KOPT-K1 (cell line): ENCODE results near the gene ADH1A.
"Not testable (repeated sequence)": the region's sequence is repeated elsewhere in the genome, so short reads cannot be mapped to it uniquely, and the experiment has no call there.

Experiments
- H3K27ac ChIP-seq: fragments of 200-600 bp; sonication (generic); 2 replicates; pipeline ENCODE4 v1.5.1; 2016; ENCODE audit warnings: antibody characterized with exemption, mild to moderate bottlenecking, low read depth, low read length; ENCODE audit not compliant: poor library complexity, severe bottlenecking
- H3K36me3 ChIP-seq: fragments of 200-600 bp; sonication (generic); 2 replicates; pipeline ENCODE4 v1.5.1; 2017; ENCODE audit warnings: antibody characterized with exemption, mild to moderate bottlenecking, low read length, moderate library complexity; ENCODE audit not compliant: insufficient read depth
- H3K9me3 ChIP-seq: fragments of 200-600 bp; sonication (generic); 2 replicates; pipeline ENCODE4 v1.5.1; 2017; ENCODE audit warnings: antibody characterized with exemption, low read length, mild to moderate bottlenecking; ENCODE audit not compliant: insufficient read depth, poor library complexity, severe bottlenecking

The ADH1A gene

DNA sequence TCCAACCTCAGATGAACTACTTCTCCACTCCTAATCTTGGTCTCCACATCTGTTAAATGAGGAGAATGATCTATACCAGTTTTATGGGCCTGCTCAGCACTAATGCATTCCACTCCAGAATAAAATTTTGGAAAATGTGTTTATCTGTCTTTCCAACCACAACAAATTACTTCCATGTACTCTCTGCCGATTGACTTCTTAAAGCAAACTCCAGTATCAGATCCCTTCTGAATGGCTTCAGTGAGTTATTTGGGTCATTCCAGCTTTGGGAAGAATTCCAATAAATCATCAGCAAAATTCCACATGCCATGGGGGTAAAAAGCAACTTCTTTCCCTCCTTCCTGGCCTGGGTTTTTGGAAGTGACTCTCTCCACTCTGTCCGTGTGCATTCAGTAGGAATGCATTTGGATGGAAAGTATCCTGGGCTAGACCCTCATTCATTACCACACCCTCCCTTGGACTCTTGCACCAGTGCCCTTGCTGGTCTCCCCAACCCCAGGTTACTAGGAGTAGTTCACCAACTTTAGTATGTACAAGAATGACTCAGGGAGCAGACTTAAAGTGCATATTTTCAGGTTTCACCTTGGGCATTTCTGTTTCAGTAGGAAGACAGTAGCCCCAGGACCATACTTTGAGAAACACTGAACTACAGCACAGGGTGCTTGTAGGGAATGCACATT is 56.3 kb downstream of the ADH1A start:
- H3K27ac ChIP-seq, result no peak overlapping the region
- no peaks in the 10 kb centered on the region for H3K9me3 ChIP-seq
- no peaks in the 10 kb centered on the region for H3K36me3 ChIP-seq

DNA sequence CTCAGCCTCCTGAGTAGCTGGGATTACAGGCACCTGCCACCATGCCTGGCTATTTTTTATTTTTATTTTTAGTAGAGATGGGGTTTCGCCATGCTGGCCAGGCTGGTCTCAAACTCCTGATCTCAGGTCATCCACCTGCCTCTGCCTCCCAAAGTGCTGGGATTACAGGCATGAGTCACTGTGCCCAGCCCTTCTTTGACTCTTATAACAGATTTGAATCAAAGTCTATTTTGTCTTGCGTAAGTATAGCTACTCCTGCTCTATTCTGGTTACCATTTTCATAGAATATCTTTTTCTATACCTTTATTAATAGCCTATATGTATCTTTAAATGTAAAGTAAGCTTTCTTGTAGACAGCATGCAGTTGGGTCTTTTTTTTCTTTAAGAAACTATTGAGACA is 57.4 kb downstream of the ADH1A start:
- not testable (repeated sequence) for H3K36me3 ChIP-seq, H3K27ac ChIP-seq, H3K9me3 ChIP-seq

DNA sequence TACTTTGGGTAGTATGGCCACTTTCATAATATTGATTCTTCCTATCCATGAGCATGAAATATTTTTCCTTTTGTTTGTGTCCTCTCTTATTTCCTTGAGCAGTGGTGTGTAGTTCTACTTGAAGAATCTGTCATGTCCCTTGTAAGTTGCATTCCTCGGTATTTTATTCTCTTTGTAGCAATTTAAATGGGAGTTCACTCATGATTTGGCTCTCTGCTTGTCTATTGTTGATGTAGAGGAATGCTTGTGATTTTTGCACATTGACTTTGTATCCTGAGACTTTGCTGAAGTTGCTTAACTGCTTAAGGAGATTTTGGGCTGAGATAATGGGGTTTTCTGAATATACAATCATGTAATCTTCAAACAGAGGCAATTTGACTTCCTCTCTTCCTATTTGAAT is 62.1 kb downstream of the ADH1A start:
- not testable (repeated sequence) for H3K27ac ChIP-seq, H3K36me3 ChIP-seq, H3K9me3 ChIP-seq

GRCh38 chr4:99227646-99228045 is 63.1 kb downstream of the ADH1A start:
- not testable (repeated sequence) for H3K27ac ChIP-seq, H3K36me3 ChIP-seq, H3K9me3 ChIP-seq
